Measurements from ENCODE around the gene CACNA2D2.

The CACNA2D2 gene

DNA sequence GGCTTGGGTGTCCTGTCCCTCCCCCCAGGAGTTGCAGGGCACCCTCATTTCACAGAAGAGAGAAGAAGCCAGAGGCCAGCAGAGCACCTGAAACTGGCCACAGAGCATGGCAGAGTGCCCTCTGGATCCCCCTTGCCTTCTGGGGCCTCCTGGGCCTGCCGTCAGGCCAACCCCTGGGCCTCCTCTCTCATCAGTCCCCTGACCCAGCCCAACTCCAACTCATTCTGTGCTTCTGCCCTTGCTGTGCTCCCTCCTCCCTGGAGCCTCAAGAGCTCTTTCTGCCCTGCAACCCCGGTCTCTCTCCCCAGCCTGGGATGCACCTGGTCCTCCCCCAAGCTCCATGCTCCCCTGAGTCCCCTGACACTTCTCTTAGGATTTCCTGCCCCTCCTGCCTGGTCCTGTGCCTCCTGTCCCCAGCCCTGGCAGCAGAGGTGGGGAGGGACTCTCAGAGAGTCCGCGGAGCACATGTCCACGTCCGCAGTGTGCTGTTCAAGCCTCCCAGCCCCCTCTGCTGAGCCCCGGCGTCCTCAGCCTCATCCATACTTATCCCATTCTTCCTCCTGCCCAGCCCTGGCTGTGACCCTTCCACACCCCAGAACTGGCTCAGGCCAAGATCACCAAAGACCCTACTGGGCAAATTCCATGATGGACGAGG is 30.5 kb upstream of the CACNA2D2 start:
- no peak overlapping the region for H3K4me3 ChIP-seq (replicated peaks; ENCODE audit: insufficient read depth, low read length)
- peaks cover 19% of the 10 kb centered on the region for H3K27me3 ChIP-seq (ENCODE audit: insufficient read depth, poor library complexity, severe bottlenecking)
- H3K27ac ChIP-seq (replicated peaks), result no peak overlapping the region
- TF ChIP-seq GABPA (IDR thresholded peaks at IDR 0.05; ENCODE audit: low read depth) (no peak), POLR2AphosphoS5 (IDR thresholded peaks at IDR 0.05; ENCODE audit: low read depth) (no peak), SPI1 (IDR thresholded peaks at IDR 0.05; ENCODE audit: borderline replicate concordance, low read depth) (no peak)
- TF ChIP-seq, protein P1, sequence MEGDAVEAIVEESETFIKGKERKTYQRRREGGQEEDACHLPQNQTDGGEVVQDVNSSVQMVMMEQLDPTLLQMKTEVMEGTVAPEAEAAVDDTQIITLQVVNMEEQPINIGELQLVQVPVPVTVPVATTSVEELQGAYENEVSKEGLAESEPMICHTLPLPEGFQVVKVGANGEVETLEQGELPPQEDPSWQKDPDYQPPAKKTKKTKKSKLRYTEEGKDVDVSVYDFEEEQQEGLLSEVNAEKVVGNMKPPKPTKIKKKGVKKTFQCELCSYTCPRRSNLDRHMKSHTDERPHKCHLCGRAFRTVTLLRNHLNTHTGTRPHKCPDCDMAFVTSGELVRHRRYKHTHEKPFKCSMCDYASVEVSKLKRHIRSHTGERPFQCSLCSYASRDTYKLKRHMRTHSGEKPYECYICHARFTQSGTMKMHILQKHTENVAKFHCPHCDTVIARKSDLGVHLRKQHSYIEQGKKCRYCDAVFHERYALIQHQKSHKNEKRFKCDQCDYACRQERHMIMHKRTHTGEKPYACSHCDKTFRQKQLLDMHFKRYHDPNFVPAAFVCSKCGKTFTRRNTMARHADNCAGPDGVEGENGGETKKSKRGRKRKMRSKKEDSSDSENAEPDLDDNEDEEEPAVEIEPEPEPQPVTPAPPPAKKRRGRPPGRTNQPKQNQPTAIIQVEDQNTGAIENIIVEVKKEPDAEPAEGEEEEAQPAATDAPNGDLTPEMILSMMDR (IDR thresholded peaks at IDR 0.05; ENCODE audit: insufficient read depth, low read length), result no peak
- TF ChIP-seq, protein P2, sequence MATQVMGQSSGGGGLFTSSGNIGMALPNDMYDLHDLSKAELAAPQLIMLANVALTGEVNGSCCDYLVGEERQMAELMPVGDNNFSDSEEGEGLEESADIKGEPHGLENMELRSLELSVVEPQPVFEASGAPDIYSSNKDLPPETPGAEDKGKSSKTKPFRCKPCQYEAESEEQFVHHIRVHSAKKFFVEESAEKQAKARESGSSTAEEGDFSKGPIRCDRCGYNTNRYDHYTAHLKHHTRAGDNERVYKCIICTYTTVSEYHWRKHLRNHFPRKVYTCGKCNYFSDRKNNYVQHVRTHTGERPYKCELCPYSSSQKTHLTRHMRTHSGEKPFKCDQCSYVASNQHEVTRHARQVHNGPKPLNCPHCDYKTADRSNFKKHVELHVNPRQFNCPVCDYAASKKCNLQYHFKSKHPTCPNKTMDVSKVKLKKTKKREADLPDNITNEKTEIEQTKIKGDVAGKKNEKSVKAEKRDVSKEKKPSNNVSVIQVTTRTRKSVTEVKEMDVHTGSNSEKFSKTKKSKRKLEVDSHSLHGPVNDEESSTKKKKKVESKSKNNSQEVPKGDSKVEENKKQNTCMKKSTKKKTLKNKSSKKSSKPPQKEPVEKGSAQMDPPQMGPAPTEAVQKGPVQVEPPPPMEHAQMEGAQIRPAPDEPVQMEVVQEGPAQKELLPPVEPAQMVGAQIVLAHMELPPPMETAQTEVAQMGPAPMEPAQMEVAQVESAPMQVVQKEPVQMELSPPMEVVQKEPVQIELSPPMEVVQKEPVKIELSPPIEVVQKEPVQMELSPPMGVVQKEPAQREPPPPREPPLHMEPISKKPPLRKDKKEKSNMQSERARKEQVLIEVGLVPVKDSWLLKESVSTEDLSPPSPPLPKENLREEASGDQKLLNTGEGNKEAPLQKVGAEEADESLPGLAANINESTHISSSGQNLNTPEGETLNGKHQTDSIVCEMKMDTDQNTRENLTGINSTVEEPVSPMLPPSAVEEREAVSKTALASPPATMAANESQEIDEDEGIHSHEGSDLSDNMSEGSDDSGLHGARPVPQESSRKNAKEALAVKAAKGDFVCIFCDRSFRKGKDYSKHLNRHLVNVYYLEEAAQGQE (IDR thresholded peaks at IDR 0.05; ENCODE audit: insufficient replicate concordance, low read depth), result no peak
- DNase-seq (ENCODE audit: low read depth in 1 of 2, low spot score in 1 of 2), result no peak

DNA sequence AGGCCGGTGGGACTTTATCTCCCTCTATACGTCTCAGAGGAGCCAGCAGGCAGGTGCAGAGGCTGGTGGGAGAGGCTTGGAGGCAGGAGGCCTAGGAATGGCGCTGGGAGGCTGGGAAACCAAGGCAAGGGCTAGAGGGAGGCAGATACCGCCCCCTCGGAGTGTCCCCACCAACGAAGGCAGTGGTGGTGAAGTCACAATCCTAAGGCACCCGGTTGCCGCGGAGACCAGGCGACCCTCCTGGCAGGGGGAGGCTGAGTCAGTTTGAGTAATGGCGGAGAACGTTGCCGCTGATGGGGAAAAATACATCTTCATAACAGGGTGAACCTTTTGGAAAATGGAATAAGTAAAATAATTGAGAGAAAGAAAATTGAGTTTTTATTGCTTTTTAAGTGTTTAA is 29.9 kb upstream of the CACNA2D2 start:
- H3K4me3 ChIP-seq (replicated peaks; ENCODE audit: insufficient read depth, low read length), result no peak overlapping the region
- H3K27me3 ChIP-seq (ENCODE audit: insufficient read depth, poor library complexity, severe bottlenecking), result peaks cover 14% of the 10 kb centered on the region
- H3K27ac ChIP-seq (replicated peaks), result no peak overlapping the region
- TF ChIP-seq, protein P1 (IDR thresholded peaks at IDR 0.05; ENCODE audit: insufficient read depth, low read length), result no peak
- TF ChIP-seq POLR2AphosphoS5 (IDR thresholded peaks at IDR 0.05; ENCODE audit: low read depth), result no peak
- TF ChIP-seq SPI1 (IDR thresholded peaks at IDR 0.05; ENCODE audit: borderline replicate concordance, low read depth), result no peak
- TF ChIP-seq GABPA (IDR thresholded peaks at IDR 0.05; ENCODE audit: low read depth), result no peak
- TF ChIP-seq, protein P2 (IDR thresholded peaks at IDR 0.05; ENCODE audit: insufficient replicate concordance, low read depth), result no peak
- DNase-seq (ENCODE audit: low read depth in 1 of 2, low spot score in 1 of 2), result no peak

DNA sequence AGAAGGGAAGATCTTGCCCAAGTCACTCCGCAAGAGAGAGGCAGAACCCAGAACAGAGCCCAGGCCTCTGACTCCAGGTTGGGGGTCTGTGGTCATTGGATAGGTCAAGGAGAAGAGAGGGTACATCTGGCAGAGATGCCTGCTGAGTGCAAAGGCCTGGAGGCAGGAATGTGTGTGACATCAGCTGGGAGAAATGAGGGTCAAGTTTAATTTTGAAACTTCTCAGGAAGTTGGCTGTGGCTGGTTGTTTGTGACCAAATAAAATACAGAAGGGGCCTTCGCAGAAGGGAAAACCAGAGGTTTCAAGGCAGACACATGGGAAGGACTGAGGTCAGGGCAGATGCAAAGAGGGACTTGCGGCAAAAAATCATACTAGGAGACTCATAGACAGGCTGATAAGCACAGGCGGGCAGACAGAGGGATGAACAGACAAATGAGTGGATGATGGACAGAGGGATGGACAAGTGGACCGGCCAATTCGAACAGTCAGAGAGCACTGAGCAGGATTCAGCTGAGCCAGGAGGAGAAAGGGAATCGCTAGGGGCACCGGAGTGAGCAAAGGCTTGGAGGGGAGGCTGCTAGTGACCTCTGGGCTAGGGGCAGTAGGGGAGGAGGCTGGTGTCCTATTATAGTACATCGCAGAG is 28.8 kb upstream of the CACNA2D2 start:
- peaks cover 14% of the 10 kb centered on the region for H3K27me3 ChIP-seq (ENCODE audit: insufficient read depth, poor library complexity, severe bottlenecking)
- H3K4me3 ChIP-seq (replicated peaks; ENCODE audit: insufficient read depth, low read length), result no peak overlapping the region
- TF ChIP-seq POLR2AphosphoS5 (IDR thresholded peaks at IDR 0.05; ENCODE audit: low read depth) (no peak), SPI1 (IDR thresholded peaks at IDR 0.05; ENCODE audit: borderline replicate concordance, low read depth) (no peak), GABPA (IDR thresholded peaks at IDR 0.05; ENCODE audit: low read depth) (no peak)
- TF ChIP-seq, protein P1 (IDR thresholded peaks at IDR 0.05; ENCODE audit: insufficient read depth, low read length), result no peak
- TF ChIP-seq, protein P2 (IDR thresholded peaks at IDR 0.05; ENCODE audit: insufficient replicate concordance, low read depth), result no peak
- DNase-seq (ENCODE audit: low read depth in 1 of 2, low spot score in 1 of 2), result no peak
- H3K27ac ChIP-seq (replicated peaks), result no peak overlapping the region
